Measurements from ENCODE around the gene BRIP1.

Gene BRIP1

GRCh38 chr17:61642768-61643167 lies 220.6 kb downstream of the BRIP1 start:
- H3K79me2 ChIP-seq (ENCODE audit: low read length) = no peaks in the 10 kb centered on the region
- no peaks in the 10 kb centered on the region for H4K20me1 ChIP-seq (ENCODE audit: insufficient read depth, low read length)
- no peak overlapping the region for H3K9ac ChIP-seq (ENCODE audit: low read length)
- H3K9me3 ChIP-seq (ENCODE audit: insufficient read depth, low read length) = no peaks in the 10 kb centered on the region
- peaks cover 21% of the 10 kb centered on the region for H3K27me3 ChIP-seq (ENCODE audit: low read depth, low read length)
- H3K4me1 ChIP-seq (ENCODE audit: low read length) = no peaks in the 10 kb centered on the region
- no peak overlapping the region for H2AFZ ChIP-seq (ENCODE audit: low read depth, low read length)
- TF ChIP-seq, protein P1, sequence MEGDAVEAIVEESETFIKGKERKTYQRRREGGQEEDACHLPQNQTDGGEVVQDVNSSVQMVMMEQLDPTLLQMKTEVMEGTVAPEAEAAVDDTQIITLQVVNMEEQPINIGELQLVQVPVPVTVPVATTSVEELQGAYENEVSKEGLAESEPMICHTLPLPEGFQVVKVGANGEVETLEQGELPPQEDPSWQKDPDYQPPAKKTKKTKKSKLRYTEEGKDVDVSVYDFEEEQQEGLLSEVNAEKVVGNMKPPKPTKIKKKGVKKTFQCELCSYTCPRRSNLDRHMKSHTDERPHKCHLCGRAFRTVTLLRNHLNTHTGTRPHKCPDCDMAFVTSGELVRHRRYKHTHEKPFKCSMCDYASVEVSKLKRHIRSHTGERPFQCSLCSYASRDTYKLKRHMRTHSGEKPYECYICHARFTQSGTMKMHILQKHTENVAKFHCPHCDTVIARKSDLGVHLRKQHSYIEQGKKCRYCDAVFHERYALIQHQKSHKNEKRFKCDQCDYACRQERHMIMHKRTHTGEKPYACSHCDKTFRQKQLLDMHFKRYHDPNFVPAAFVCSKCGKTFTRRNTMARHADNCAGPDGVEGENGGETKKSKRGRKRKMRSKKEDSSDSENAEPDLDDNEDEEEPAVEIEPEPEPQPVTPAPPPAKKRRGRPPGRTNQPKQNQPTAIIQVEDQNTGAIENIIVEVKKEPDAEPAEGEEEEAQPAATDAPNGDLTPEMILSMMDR (IDR thresholded peaks at IDR 0.05; ENCODE audit: low read depth, low read length) = no peak
- TF ChIP-seq EZH2phosphoT487 (IDR thresholded peaks at IDR 0.05; ENCODE audit: low read depth) = no peak
- no peaks in the 10 kb centered on the region for H3K36me3 ChIP-seq (replicated peaks; ENCODE audit: low read depth, low read length)
- no peak overlapping the region for H3K27ac ChIP-seq (ENCODE audit: low read length)
- no peak overlapping the region for H3K4me2 ChIP-seq (ENCODE audit: low read length)
- no peak overlapping the region for H3K4me3 ChIP-seq (ENCODE audit: low read length)

DNA sequence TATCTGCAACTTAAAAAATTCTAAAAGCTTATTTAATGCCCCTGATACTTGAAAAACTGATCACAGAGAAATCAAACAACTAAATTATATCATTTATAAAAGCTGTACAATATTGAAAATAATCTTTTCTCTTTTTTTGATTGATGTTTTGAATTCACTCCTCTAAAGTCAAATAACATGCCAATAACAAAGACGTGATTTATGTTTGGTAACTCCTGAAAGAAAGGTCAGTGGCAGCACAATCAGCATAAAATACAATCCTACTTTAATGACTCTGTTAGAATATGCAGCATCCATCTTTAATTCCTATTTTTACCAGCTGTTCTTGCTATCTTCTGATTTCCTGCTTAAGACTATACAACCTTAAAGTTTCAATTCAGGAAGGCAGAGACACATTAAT lies 221.6 kb downstream of the BRIP1 start:
- no peak overlapping the region for H3K9ac ChIP-seq (ENCODE audit: low read length)

DNA sequence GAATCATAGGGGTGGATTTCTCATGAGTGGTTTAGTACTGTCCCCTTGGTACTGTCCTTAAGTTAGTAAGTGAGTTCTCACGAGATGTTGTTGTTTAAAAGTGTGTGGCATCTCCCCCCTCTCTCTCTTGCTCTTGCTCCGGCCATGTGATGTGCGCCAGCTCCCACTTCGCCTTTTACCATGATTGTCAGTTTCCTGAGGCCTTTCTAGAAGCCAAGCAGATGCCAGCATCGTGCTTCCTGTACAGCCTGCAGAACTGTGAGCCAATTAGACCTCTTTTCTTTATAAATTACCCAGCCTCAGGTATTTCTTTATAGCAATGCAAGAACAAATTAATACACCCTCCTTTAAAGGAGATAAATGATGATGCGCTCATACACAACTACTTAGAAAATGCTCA lies 222.2 kb downstream of the BRIP1 start:
- no peaks in the 10 kb centered on the region for H3K4me1 ChIP-seq (ENCODE audit: low read length)
- no peaks in the 10 kb centered on the region for H3K79me2 ChIP-seq (ENCODE audit: low read length)
- peaks cover 21% of the 10 kb centered on the region for H3K27me3 ChIP-seq (ENCODE audit: low read depth, low read length)
- TF ChIP-seq, protein P1 (IDR thresholded peaks at IDR 0.05; ENCODE audit: low read depth, low read length) = no peak
- TF ChIP-seq EZH2phosphoT487 (IDR thresholded peaks at IDR 0.05; ENCODE audit: low read depth) = no peak
- H3K27ac ChIP-seq (ENCODE audit: low read length) = no peak overlapping the region
- H3K9ac ChIP-seq (ENCODE audit: low read length) = no peak overlapping the region
- H3K4me2 ChIP-seq (ENCODE audit: low read length) = no peak overlapping the region
- H4K20me1 ChIP-seq (ENCODE audit: insufficient read depth, low read length) = no peaks in the 10 kb centered on the region
- no peaks in the 10 kb centered on the region for H3K36me3 ChIP-seq (replicated peaks; ENCODE audit: low read depth, low read length)
- H3K9me3 ChIP-seq (ENCODE audit: insufficient read depth, low read length) = no peaks in the 10 kb centered on the region
- H3K4me3 ChIP-seq (ENCODE audit: low read length) = no peak overlapping the region
- H2AFZ ChIP-seq (ENCODE audit: low read depth, low read length) = no peak overlapping the region

More for the DNA sequence above, 221.6 kb downstream of the BRIP1 start:
- Histone ChIP-seq H3K4me2 (ENCODE audit: low read length) (no peak overlapping the region), H3K4me1 (ENCODE audit: low read length) (no peaks in the 10 kb centered on the region), H3K79me2 (ENCODE audit: low read length) (no peaks in the 10 kb centered on the region), H2AFZ (ENCODE audit: low read depth, low read length) (no peak overlapping the region), H4K20me1 (ENCODE audit: insufficient read depth, low read length) (no peaks in the 10 kb centered on the region), H3K27ac (ENCODE audit: low read length) (no peak overlapping the region), H3K27me3 (ENCODE audit: low read depth, low read length) (peaks cover 21% of the 10 kb centered on the region), H3K9me3 (ENCODE audit: insufficient read depth, low read length) (no peaks in the 10 kb centered on the region), H3K4me3 (ENCODE audit: low read length) (no peak overlapping the region), H3K36me3 (replicated peaks; ENCODE audit: low read depth, low read length) (no peaks in the 10 kb centered on the region)
- TF ChIP-seq EZH2phosphoT487 (IDR thresholded peaks at IDR 0.05; ENCODE audit: low read depth) = no peak

GRCh38 chr17:61639818-61640217 lies 223.5 kb downstream of the BRIP1 start:
- Histone ChIP-seq H3K4me3 (ENCODE audit: low read length) (no peak overlapping the region), H3K27me3 (ENCODE audit: low read depth, low read length) (peaks cover 21% of the 10 kb centered on the region), H4K20me1 (ENCODE audit: insufficient read depth, low read length) (no peaks in the 10 kb centered on the region), H3K27ac (ENCODE audit: low read length) (no peak overlapping the region), H3K9me3 (ENCODE audit: insufficient read depth, low read length) (no peaks in the 10 kb centered on the region), H3K4me2 (ENCODE audit: low read length) (no peak overlapping the region), H3K36me3 (replicated peaks; ENCODE audit: low read depth, low read length) (no peaks in the 10 kb centered on the region), H3K9ac (ENCODE audit: low read length) (no peak overlapping the region), H3K4me1 (ENCODE audit: low read length) (no peaks in the 10 kb centered on the region), H3K79me2 (ENCODE audit: low read length) (no peaks in the 10 kb centered on the region), H2AFZ (ENCODE audit: low read depth, low read length) (no peak overlapping the region)
- no peak for TF ChIP-seq EZH2phosphoT487 (IDR thresholded peaks at IDR 0.05; ENCODE audit: low read depth)
- TF ChIP-seq, protein P1 (IDR thresholded peaks at IDR 0.05; ENCODE audit: low read depth, low read length) = no peak

GRCh38 chr17:61638087-61638486 lies 225.2 kb downstream of the BRIP1 start:
- no peak overlapping the region for H3K27ac ChIP-seq (ENCODE audit: low read length)
- no peak overlapping the region for H3K4me2 ChIP-seq (ENCODE audit: low read length)
- no peaks in the 10 kb centered on the region for H3K36me3 ChIP-seq (replicated peaks; ENCODE audit: low read depth, low read length)
- H3K9me3 ChIP-seq (ENCODE audit: insufficient read depth, low read length) = no peaks in the 10 kb centered on the region
- no peak overlapping the region for H2AFZ ChIP-seq (ENCODE audit: low read depth, low read length)
- no peak overlapping the region for H3K9ac ChIP-seq (ENCODE audit: low read length)
- H3K27me3 ChIP-seq (ENCODE audit: low read depth, low read length) = peaks cover 12% of the 10 kb centered on the region
- H3K4me1 ChIP-seq (ENCODE audit: low read length) = no peaks in the 10 kb centered on the region
- no peaks in the 10 kb centered on the region for H4K20me1 ChIP-seq (ENCODE audit: insufficient read depth, low read length)
- H3K4me3 ChIP-seq (ENCODE audit: low read length) = no peak overlapping the region
- H3K79me2 ChIP-seq (ENCODE audit: low read length) = no peaks in the 10 kb centered on the region
- no peak for TF ChIP-seq EZH2phosphoT487 (IDR thresholded peaks at IDR 0.05; ENCODE audit: low read depth)
- TF ChIP-seq, protein P1 (IDR thresholded peaks at IDR 0.05; ENCODE audit: low read depth, low read length) = no peak

Measured in OCI-LY3 (cell line).